Inflammatory macrophage treated with lipopolysaccharide for 1 hour (primary cell): Measurements from ENCODE around the gene CENPN.

Experiments used
- DNase-seq, 2 donors: peaks; one replicate each; pipeline ENCODE4 v3.0.0-alpha.2; 2020 to 2022

Gene CENPN

GRCh38 chr16:81006813-81007695 is at the start of gene CENPN, which contains the start of gene CMC2:
Gene CENPN, plus strand, starts transcription at chr16:81007214. Its CDS starts 4,726 bp downstream, at chr16:81011940.
Gene CMC2, minus strand, starts transcription at chr16:81006885. Its CDS starts 9,491 bp downstream, at chr16:80997394.
- peak; percentile 97 for DNase-seq

GRCh38 chr16:80958284-80958683 is 48.7 kb upstream of the CENPN start:
- DNase-seq: no peak

GRCh38 chr16:80962879-80963278 is 44.1 kb upstream of the CENPN start:
- no peak for DNase-seq

GRCh38 chr16:80964351-80964750 is 42.7 kb upstream of the CENPN start:
- DNase-seq: no peak

DNA sequence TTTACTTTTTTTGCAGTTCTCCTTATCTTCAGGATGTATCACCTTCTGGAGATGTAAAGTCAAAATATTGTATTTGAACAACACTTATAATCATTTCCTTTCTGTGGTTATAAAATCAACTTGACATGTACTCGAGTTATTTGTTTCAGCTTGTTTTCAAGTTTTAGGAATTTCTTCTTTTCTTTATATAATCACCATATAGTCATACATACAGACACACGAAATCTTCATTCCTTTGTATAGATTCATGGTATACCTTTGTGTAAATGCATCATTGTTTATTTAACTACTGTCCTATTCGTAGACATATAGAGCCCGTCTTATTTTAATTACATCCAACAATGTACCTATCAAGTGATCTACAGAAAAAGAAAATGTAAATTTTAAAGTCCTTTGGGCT is 40.4 kb upstream of the CENPN start:
- no peak for DNase-seq

DNA sequence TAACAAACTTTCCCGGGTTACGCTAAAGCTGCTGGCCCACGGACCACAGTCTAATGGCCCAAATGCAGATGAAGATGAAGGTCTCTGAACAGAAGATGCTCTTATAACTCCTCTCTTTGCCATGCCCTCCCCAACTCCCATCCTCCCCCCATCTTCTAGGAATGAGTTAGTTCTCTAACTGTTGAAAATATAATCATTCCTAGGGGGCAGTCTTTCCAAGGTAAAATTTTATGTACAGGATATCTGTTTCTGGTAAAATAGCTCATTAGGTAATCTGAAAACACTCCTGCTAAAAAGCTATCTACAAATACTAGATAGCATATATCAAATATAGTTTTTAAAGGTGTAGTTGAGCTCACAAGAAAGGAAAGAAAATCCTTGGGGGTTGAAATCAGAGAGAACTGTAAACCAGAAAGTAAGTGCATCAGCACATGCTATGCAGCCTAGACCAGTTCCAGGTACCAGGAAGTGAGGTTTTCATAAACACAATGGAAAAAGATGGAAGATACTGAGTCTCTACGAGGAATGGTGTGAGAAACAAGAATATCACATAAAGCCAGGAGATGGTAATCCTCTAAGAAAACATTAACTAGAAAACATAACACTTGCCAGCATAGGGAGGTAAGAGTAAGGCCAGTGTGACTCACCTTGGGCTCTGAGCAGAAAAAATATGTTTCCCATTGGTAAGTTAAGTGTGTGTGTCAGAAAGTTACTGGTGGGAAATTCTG is 38.5 kb upstream of the CENPN start:
- DNase-seq: no peak

DNA sequence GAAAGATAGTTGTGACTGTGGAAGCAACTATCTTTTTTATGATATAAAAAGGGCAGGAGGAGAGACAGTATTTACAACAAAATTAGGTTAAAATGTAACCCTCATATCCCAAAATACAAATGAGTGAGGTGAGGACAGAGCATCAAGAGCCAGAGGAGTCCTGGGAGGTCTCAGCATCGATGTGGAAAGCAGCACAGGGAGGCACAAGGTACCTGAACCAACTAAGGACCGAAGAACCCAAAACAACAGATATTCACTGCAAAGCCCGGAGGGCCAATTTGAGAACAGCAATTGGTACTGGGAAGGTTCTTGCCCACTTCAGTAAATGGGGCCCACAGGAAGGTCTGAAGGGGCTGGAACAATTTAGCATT is 37.9 kb upstream of the CENPN start:
- no peak for DNase-seq

DNA sequence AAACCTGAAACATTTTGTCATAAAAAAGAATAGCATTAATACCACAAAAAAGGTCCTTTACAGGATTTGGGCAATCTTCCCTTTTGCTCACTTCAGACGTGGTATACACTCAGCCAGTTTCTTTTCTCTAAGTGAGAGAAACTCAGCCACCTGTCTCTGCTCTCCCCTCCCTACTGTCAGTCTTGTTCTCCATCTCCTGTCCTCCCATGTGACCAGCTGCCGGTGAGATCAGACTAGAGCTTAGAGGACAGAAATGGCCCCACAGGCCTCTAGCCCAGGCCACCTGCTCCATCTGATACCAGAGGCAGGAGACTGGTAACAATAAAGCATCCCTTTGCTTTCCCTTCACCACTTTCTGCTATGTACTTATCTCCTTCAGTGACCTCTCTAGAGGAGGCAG is 35.2 kb upstream of the CENPN start:
- DNase-seq: no peak

GRCh38 chr16:80972611-80973010 is 34.4 kb upstream of the CENPN start:
- DNase-seq: no peak

DNA sequence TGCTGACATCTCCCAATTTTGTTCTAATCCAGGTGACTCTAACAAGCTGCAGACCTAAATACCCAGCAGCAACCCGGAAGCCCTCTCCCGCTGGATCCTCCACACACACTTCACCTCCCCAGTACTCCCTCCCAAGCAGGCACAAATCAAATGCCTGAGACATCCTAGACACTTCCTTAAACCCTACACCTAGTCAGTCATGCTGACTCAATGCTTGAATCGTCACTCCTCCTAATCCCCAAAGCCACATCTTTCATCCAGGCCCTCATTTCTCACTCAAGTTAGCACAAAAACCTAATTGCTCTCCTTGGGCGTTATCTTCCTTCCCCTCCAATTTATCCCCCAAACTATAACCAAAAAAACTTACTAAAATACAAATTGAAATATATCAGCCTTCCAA is 33.0 kb upstream of the CENPN start:
- DNase-seq: no peak

DNA sequence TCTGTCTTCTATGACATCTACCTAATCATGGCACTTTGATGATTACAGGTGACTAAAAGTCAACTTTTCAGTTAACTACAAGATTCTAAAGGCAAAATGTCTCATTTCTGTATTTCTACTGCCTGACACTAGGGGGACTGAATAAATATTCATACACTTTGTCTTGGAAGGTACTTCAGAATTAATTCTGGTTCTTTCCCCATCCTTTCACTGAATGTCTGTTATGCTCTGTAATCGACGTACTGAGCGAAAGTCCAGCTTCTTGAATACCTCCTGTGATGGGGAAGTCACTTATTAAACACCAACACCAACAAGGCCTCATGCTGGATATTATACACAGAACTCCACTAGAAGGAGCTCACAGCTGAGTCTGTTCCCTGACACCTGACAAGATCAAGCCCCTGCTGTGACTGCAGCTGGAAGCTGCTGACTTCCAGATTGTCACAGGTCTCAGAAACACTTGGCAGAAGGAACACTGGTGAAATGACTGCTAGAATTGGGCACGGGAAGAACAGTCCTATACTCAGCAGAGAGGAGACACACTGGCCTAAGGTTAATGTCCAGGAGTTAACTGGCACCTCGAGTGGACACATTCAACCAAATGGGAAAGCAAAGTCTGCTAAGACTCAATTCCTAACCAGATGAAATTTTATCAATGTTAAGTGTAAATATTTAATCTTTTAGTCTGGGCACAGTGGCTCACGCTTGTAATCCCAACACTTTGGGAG is 32.2 kb upstream of the CENPN start:
- no peak for DNase-seq

GRCh38 chr16:80976946-80977345 is 30.1 kb upstream of the CENPN start:
- DNase-seq: no peak

GRCh38 chr16:80981103-80981502 is 25.9 kb upstream of the CENPN start:
- no peak for DNase-seq

DNA sequence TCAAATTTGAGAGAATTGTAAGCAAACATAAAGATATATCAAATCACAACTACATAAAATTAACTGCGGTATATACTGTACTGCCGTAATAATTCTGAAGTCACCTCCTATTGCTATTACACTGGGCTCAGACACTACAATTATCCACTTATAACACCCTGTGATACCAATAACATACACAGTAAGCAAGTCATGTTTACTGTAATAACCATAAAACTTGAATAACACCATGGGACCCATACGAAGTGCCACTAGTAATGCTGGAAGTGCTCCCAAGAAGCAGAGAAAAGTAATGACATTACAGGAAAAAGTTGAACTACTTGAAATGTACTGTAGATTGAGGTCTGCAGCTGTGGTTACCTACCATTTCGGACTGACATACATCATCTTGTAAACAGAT is 24.4 kb upstream of the CENPN start:
- no peak for DNase-seq

- no peak for DNase-seq
These were observed 22.7 kb upstream of the CENPN start for GRCh38 chr16:80984124-80984892.

GRCh38 chr16:80985611-80986010 is 21.4 kb upstream of the CENPN start:
- no peak for DNase-seq

- no peak for DNase-seq
These were observed 20.5 kb upstream of the CENPN start for GRCh38 chr16:80986557-80986956.

- no peak for DNase-seq
These were observed 18.3 kb upstream of the CENPN start for GRCh38 chr16:80988756-80989155.

GRCh38 chr16:80989801-80990200 is 17.2 kb upstream of the CENPN start:
- DNase-seq: no peak

GRCh38 chr16:80990577-80990976 is 16.4 kb upstream of the CENPN start:
- DNase-seq: no peak

DNA sequence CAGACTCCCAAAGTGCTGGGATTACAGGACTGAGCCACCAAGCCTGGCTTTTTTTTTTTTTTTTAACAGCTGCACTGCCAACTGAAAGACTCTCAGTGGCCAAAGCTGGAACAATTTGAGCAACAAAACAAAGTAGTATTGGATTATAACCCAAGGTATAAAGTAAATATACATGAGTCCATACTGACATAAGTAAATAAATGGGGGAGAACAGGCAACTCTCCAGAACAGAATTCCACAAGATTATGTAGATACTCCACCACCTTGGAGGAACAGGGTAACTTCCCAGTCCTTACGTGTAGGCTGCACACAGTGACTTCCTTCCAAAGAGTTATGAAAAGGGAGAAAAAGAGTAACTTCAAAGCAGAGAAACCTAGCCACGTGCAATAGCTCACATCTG is 16.0 kb upstream of the CENPN start:
- DNase-seq: no peak

GRCh38 chr16:80991792-80992430 is 15.1 kb upstream of the CENPN start:
- no peak for DNase-seq
